Right hindlimb (tissue), 1 donor: ENCODE results near the gene FGFRL1.

Experiments used
- DNase-seq: peaks from one replicate; pipeline ENCODE4 v3.0.0-alpha.2; 2018

Gene FGFRL1

DNA sequence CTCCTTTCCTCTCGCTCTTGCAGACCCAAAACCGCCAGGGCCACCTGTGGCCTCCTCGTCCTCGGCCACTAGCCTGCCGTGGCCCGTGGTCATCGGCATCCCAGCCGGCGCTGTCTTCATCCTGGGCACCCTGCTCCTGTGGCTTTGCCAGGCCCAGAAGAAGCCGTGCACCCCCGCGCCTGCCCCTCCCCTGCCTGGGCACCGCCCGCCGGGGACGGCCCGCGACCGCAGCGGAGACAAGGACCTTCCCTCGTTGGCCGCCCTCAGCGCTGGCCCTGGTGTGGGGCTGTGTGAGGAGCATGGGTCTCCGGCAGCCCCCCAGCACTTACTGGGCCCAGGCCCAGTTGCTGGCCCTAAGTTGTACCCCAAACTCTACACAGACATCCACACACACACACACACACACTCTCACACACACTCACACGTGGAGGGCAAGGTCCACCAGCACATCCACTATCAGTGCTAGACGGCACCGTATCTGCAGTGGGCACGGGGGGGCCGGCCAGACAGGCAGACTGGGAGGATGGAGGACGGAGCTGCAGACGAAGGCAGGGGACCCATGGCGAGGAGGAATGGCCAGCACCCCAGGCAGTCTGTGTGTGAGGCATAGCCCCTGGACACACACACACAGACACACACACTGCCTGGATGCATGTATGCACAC lies 13.6 kb downstream of the FGFRL1 start:
- DNase-seq: no peak

- DNase-seq: no peak
Observed at GRCh38 chr4:1026115-1026514, 14.7 kb downstream of the FGFRL1 start.

- DNase-seq: no peak
Observed at GRCh38 chr4:1027219-1027914, 15.9 kb downstream of the FGFRL1 start.

GRCh38 chr4:1027915-1028238 lies 16.5 kb downstream of the FGFRL1 start:
- DNase-seq: no peak

GRCh38 chr4:1028574-1029220 lies 17.3 kb downstream of the FGFRL1 start:
- DNase-seq: no peak

DNA sequence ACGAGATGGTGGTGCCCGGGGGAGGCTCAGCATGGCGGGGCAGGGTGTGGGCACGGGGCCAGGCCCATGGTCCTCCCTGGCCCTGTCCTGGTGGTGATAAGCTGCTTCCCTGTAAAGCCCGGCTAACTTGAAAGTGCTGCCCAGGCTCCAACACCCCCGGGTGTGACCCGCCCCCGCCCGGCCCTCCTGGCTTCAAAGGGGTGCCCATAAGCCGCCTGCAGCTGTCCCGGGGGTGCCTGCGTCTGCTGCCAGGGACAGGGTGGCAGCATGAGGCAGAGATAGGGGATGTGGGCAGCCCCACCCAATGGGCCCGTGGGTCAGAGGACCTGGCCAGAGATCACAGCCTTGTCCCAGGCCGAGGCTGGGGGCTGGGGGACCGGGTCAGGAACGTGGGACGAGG lies 18.1 kb downstream of the FGFRL1 start:
- no peak for DNase-seq

DNA sequence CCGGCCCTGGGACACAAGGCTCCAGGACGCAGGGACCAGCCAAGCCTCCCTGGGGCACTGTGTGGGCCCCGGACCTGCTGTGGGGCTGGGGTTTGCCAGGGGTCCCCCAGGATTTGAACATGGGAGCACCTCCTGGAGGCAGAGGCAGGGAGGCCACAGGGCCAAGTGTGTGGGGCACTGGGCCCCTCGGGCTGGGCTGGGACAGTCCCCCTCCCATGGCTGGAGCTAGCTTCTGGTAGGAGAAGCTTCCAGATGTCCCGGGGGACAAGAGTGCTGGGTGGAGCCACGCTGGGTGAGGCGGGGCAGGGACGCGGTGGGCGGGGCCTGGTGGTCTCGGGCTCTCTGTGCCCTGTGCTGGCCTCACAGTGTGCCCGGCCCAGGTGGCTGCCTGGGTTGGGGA lies 18.6 kb downstream of the FGFRL1 start:
- no peak for DNase-seq

GRCh38 chr4:1030559-1030958 lies 19.1 kb downstream of the FGFRL1 start:
- no peak for DNase-seq

- DNase-seq: no peak
Observed at GRCh38 chr4:1031346-1031745, 19.9 kb downstream of the FGFRL1 start.

GRCh38 chr4:1031956-1032795 lies 20.8 kb downstream of the FGFRL1 start:
- DNase-seq: no peak

GRCh38 chr4:1032861-1033260 lies 21.4 kb downstream of the FGFRL1 start:
- no peak for DNase-seq

DNA sequence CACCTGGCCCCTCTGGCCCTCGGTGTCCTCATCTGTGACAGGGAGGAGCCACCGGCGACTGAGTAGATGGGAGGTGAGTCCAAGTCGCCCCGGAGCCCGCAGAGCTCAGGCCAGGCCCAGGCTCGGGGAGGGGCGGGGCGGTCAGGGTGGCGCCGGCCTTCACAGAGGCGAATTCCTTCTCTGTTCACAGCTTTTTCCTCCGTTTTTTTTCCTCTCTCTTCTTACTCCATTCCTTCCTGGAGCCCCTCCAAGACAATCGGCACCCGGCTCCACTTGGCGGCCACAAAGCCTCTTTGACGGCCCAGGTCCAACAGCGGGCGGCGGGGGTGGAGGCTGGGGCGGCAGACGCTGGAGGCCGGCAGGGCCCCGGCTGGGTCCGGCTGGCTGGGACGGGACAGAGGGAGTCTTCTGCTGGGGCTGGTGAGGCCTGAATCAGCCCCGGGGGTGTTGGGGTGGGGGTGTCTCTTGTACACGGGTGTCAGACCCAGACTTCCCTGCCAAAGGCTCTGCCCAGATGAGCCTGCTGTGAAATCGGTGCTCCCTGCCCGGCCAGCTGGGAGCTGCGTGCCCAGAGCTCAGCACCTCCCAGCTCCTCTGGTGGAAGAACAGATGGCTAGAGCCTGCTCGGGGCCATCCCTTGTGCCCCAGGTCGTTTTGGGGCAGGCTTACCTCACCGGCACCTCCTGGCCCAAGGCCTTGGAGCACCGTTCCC lies 22.6 kb downstream of the FGFRL1 start:
- peak; percentile 90 for DNase-seq

DNA sequence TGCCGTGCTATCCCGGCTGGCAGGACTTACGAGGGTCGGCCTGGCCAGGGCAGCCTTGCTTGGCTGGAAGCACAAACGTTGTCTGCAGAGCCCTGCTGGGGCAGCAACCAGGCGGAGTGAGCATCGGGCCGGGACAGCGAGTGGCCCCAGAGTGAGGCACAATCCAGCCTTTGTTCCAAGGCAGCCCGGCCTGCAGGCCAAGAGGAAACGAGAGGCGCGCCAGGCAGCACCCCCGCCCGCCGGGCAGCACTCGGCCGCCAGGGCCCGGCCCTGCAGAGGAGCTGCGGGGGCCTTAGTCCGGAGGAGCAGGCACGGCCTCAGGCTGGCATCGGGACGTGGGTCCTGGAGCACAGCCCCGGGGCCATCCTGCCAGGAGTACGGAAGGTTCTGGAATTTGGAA lies 24.1 kb downstream of the FGFRL1 start:
- peak; percentile 79 for DNase-seq

GRCh38 chr4:1036095-1036494 lies 24.7 kb downstream of the FGFRL1 start:
- no peak for DNase-seq

- no peak for DNase-seq
Observed at GRCh38 chr4:1036976-1037810, 25.8 kb downstream of the FGFRL1 start.

DNA sequence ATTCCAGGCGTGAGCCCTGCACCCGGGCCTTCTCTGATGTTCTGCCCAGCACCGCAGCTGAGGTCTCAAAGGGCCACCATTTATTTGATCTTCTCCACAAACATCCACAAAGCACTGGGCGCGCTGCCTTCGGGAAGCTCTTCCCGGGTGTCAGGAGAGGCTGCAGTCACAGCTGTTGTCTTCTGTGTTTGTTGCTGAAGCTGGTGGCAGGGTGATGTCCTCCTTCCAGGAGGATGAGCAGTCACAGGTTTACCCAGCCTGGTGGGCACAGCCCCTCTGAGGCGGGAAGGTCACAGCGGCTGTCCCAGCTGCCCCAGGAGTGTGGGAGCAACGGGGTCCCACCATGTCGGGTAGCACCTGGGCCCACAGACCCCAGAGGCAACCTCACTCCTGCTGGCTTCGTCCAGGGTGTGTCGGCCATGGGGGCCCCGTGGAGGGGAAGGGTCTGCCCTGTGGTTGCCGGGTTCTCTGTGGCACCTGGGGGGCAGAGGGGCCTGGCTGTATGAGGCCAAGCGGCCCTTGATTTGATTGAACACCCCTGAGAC lies 27.6 kb downstream of the FGFRL1 start:
- no peak for DNase-seq

DNA sequence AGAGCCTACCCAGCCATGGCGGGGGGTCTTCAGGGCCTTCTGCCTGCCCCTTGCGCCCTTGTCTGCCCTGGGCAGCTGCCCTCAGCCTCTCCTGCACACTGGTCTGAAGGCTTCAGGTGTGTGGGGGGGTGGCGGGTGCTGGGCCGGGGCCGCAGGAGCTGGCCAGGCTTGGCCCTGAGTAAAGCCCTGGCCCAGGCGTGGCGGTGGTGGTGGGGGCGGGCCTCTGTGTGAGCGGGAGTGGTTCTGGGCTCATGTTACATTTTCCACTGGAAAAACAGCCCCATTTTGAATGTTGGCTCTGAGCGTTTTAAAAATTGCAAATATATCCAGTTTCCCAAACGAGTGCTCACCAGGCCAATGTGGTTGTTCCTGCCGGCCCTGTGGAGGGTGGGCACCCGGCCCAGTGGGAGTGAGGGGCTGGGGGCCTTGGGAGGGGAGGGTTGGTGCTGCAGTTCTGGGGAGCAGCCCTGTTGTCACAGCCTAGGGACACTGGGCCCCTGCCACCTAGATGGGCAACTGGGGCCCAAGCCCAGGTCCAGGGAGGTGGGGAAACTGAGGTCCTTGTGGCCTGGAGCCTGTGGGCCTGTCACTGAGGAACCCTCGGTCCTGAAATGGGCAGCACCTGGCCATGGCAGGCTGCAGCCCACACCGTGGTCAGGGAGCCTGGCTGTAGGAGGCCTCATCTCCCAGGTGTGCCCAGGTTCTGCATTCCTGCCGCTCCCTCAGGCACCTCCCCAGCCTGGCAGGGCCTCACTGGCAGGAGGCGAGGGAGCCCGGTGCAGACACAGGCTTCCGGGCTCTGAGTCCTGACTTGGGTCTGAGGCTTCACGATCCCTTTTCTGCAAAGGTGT lies 28.3 kb downstream of the FGFRL1 start:
- peak; percentile 86 for DNase-seq

- no peak for DNase-seq
Observed at GRCh38 chr4:1040344-1041146, 29.1 kb downstream of the FGFRL1 start.

DNA sequence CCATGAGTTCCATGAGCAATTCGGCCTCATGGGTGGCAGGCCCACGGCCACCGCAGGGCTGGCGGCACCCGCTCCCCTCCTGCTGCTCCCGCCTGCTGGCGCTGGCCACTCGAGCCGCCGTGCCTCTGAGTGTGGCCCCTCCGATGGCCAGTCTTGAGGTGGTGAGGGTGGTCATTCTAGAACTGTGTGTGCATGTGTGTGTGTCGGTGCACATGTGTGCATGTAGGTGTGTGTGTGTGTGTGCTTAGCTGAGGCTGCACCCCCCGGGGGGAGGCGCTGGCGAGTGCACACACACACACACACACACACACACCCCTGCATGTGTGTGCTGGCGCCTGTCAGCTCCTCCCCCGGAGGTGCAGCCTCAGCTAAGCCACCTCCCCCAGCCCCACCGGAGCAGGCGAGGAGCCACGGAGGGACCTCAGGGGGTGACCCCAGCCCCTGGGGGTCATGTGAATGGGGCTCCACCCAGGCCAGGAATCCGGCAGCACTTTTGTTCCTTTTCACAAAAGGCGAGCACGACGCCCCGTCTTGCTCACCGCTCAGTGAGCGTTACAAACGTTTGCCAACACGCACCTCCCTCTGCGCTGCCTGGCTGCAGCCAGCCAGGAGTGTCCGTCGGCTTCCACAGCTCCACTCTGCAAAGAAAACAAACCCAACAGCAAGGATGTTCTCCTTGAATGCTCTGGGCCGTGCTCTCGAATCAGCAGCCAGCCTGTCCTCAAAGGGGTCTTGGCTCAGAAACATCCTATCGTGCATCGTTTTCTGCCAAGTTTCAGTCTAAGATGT lies 29.9 kb downstream of the FGFRL1 start:
- peak; percentile 79 for DNase-seq
